Osteoblast (primary cell): ENCODE data around the gene CCDC7. TPM values are rescaled to one million over a fixed set of nuclear protein-coding genes. Genes with fewer than 3 reads are reported as not detected.

Experiments used
- DNase-seq: peaks from one replicate; pipeline ENCODE4 v3.0.0; 2011; ENCODE audit warnings: low spot score, mixed read lengths; ENCODE audit not compliant: insufficient read length; ENCODE audit errors: missing footprints
- H2AFZ ChIP-seq: 2 replicates; pipeline ENCODE4 v1.6.0; 2011; ENCODE audit warnings: mild to moderate bottlenecking, low read length
- H3K27ac ChIP-seq: 2 replicates; pipeline ENCODE4 v1.5.1; 2011; ENCODE audit warnings: mild to moderate bottlenecking, low read depth, low read length, moderate library complexity
- H3K27me3 ChIP-seq: 2 replicates; pipeline ENCODE4 v1.6.0; 2012; ENCODE audit warnings: mild to moderate bottlenecking, control low read depth, inconsistent platforms, low read length, moderate library complexity; ENCODE audit not compliant: insufficient read depth
- H3K36me3 ChIP-seq: 2 replicates; pipeline ENCODE4 v1.5.1; 2011; ENCODE audit warnings: mild to moderate bottlenecking, low read length, control low read depth, moderate library complexity; ENCODE audit not compliant: insufficient read depth
- H3K4me1 ChIP-seq: 2 replicates; pipeline ENCODE4 v1.5.1; 2011; ENCODE audit warnings: mild to moderate bottlenecking, low read length, control low read depth, moderate library complexity; ENCODE audit not compliant: insufficient read depth
- H3K4me2 ChIP-seq: 2 replicates; pipeline ENCODE4 v1.6.0; 2011; ENCODE audit warnings: mild to moderate bottlenecking, low read length; ENCODE audit not compliant: insufficient read depth
- H3K4me3 ChIP-seq: fragments of 200-600 bp; sonication (generic); 3 replicates; pipeline ENCODE4 v1.5.1; 2012; ENCODE audit warnings: mild to moderate bottlenecking, low read length, inconsistent platforms; ENCODE audit not compliant: insufficient read depth
- H3K79me2 ChIP-seq: 2 replicates; pipeline ENCODE4 v1.6.0; 2012; ENCODE audit warnings: mild to moderate bottlenecking, low read length, control low read depth, inconsistent platforms; ENCODE audit not compliant: insufficient read depth
- H3K9me3 ChIP-seq: 2 replicates; pipeline ENCODE4 v1.5.1; 2011; ENCODE audit warnings: low read depth, low read length, control low read depth
- H4K20me1 ChIP-seq: 2 replicates; pipeline ENCODE4 v1.6.0; 2012; ENCODE audit warnings: mild to moderate bottlenecking, low read length, control low read depth; ENCODE audit not compliant: insufficient read depth
- CTCF ChIP-seq: IDR thresholded peaks from 2 replicates; pipeline ENCODE4 v1.5.1; 2011; ENCODE audit warnings: mild to moderate bottlenecking, low read depth, low read length, moderate library complexity; ENCODE audit errors: extremely low read depth
- total RNA-seq: library from RNA; depleted of rRNA; stranded (reverse); fragments of >200 nt; gene quantifications from 2 replicates; pipeline ENCODE4 v1.2.3, GENCODE V29; 2012

Gene CCDC7
- total RNA-seq, 1 donor, result 22.4 TPM

DNA sequence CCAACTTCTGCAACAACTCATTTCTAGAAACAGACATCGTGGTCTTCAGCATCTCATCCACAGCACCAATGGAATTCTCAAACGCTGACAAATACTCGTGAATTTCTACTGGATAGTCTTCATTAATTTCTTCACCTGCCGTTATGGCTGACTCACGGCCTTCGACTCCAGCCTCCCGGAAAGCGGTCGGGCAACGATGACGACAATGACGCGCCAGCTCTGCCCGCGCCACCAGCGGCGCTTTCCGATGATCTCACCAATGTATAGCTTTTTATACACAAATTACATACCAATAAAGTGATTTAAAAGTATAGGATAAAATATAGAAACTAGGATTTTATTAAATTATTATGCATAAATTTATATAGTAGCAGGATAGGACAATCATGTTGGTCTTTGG, 65.7 kb downstream of the CCDC7 start:
- Histone ChIP-seq H3K79me2 (no peaks in the 10 kb centered on the region), H2AFZ (no peak overlapping the region), H4K20me1 (no peaks in the 10 kb centered on the region), H3K4me3 (no peak overlapping the region), H3K9me3 (no peaks in the 10 kb centered on the region), H3K36me3 (no peaks in the 10 kb centered on the region), H3K4me1 (no peaks in the 10 kb centered on the region), H3K4me2 (no peak overlapping the region), H3K27me3 (no peaks in the 10 kb centered on the region), H3K27ac (no peak overlapping the region)
- DNase-seq, result no peak
- no peak for TF ChIP-seq CTCF

DNA sequence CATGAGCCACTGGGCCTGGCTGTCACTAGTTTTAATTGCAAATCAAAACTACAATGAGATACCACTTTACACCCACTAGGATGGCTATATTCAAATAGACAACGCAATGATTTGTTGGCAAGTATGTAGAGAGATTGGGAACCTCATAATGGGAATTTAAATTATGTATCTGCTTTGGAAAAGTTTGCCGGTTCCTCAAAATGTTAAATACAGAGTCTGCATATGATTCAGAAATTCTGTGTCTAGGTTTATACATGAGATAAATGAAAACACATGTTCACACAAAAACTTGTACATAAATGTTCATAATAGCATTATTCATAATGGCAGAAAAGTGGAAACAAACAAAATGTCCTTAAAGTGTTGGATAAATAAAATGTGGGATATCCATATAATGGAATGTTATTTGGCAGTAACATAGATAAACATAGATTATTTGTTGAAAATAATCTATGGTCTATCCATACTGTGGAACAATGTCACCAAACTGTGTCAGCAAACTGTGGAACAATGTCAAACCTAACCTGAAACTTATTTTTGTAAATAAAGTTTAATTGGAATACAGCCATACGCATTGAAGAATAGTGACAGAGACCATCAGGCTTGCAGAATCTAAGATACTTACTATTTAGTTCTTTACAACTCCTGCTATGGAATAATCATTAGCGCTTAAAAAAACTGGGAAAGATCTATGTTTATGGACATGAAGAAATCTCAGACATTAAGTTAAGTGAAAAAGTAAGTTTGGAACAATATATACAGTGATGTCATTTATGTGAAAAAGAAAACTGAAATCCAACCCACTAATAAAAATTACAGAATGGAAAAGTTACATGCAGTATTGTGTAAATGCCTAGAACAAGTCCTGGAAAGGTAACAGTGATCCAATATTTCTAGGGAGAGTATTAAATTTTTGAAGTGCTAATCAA, 70.9 kb downstream of the CCDC7 start:
- Histone ChIP-seq H3K9me3 (peaks cover 7% of the 10 kb centered on the region), H3K4me1 (no peaks in the 10 kb centered on the region), H2AFZ (no peak overlapping the region), H4K20me1 (no peaks in the 10 kb centered on the region), H3K4me3 (no peak overlapping the region), H3K79me2 (no peaks in the 10 kb centered on the region), H3K27ac (no peak overlapping the region), H3K27me3 (no peaks in the 10 kb centered on the region), H3K36me3 (no peaks in the 10 kb centered on the region), H3K4me2 (no peak overlapping the region)
- no peak for DNase-seq
- TF ChIP-seq CTCF, result no peak

DNA sequence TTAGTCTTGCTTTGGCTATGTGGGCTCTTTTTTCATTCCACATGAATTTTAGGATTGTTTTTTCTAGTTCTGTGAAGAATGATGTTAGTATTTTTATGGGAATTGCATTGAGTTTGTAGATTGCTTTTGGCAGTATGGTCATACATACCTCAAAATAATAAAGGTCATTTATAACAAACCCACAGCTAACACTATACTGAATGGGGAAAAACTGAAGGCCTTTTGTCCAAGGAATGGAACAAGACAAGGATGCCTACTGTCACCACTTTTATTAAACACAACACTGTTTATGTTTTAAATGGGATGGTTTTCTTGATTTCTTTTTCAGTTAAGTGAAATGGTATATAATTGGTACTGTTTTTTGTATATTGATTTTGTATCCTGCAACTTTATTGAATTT, 84.3 kb downstream of the CCDC7 start:
- no peaks in the 10 kb centered on the region for H3K79me2 ChIP-seq
- H3K4me3 ChIP-seq, result no peak overlapping the region
- no peaks in the 10 kb centered on the region for H3K36me3 ChIP-seq
- H4K20me1 ChIP-seq, result no peaks in the 10 kb centered on the region
- H3K27me3 ChIP-seq, result no peaks in the 10 kb centered on the region
- H3K4me2 ChIP-seq, result no peak overlapping the region
- H3K27ac ChIP-seq, result no peak overlapping the region
- TF ChIP-seq CTCF, result no peak
- H2AFZ ChIP-seq, result no peak overlapping the region
- no peak for DNase-seq
- H3K4me1 ChIP-seq, result no peaks in the 10 kb centered on the region
- H3K9me3 ChIP-seq, result no peaks in the 10 kb centered on the region

DNA sequence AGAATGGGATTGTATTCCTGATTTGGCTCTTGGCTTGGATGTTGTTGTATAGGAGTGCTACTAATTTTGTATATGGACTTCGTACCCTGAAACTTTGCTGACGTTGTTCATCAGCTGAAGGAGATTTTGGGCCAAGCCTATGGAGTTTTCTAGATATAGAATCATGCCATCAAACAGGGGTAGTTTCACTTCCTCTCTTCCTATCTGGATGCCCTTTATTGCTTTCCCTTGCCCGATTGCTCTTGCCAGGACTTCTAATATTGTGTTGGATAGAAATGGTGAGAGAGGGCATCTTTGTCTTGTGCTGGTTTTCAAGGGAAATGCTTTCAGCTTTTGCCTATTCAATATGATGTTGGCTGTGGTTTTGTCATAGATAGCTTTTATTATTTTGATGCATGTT, 92.3 kb downstream of the CCDC7 start:
- Histone ChIP-seq H4K20me1 (no peaks in the 10 kb centered on the region), H3K4me2 (no peak overlapping the region), H3K79me2 (no peaks in the 10 kb centered on the region), H3K36me3 (no peaks in the 10 kb centered on the region), H3K4me3 (no peak overlapping the region), H3K27me3 (no peaks in the 10 kb centered on the region), H3K27ac (no peak overlapping the region), H2AFZ (no peak overlapping the region), H3K9me3 (no peaks in the 10 kb centered on the region), H3K4me1 (no peaks in the 10 kb centered on the region)
- TF ChIP-seq CTCF, result no peak
- no peak for DNase-seq
